PC-3 (cell line): Measurements from ENCODE around the gene KCNIP4. TPM values are rescaled to one million over a fixed set of nuclear protein-coding genes. Genes with fewer than 3 reads are reported as not detected.

Experiments
- ATAC-seq: fragments of 200-7000 bp; cut with Tn5 transposase; 2 replicates; pipeline ENCODE4 v1.9.1; 2020; ENCODE audit warnings: mild to moderate bottlenecking, moderate library complexity
- BruUV-seq: library from RNA; stranded (reverse); fragments of 400-500 nt; replicated peaks from 2 replicates; lab custom pipeline; 2021; lab: Mats Ljungman, UMichigan
- CTCF ChIA-PET: fragments of 300-600 bp; sonication (Branson Sonifier 250); formaldehyde crosslinking; loops from one replicate; lab custom pipeline; 2022; ENCODE audit warnings: antibody characterized with exemption; lab: Charles Lee
- POLR2A ChIA-PET: fragments of 300-600 bp; sonication (Branson Sonifier 250); formaldehyde crosslinking; loops from one replicate; lab custom pipeline; 2022; ENCODE audit warnings: antibody characterized with exemption; ENCODE audit not compliant: unreplicated experiment; lab: Charles Lee
- DNase-seq: peaks from one replicate; pipeline ENCODE4 v3.0.0-alpha.2; 2015
- H2AFZ ChIP-seq: fragments of 300-600 bp; sonication (generic); 2 replicates; pipeline ENCODE4 v1.6.0; 2016; ENCODE audit warnings: antibody characterized with exemption, low read length
- H3F3A ChIP-seq: fragments of 300-600 bp; sonication (generic); one replicate; pipeline ENCODE4 v1.6.0; 2017; ENCODE audit warnings: antibody characterized with exemption, low read length, control low read depth, mild to moderate bottlenecking; ENCODE audit not compliant: unreplicated experiment
- H3K27ac ChIP-seq: fragments of 300-600 bp; sonication (generic); 2 replicates; pipeline ENCODE4 v1.5.1; 2016; ENCODE audit warnings: mild to moderate bottlenecking, low read length
- H3K27me3 ChIP-seq: fragments of 300-600 bp; sonication (generic); 2 replicates; pipeline ENCODE4 v1.6.1; 2016; ENCODE audit warnings: low read length, mixed read lengths
- H3K36me3 ChIP-seq: fragments of 300-600 bp; sonication (generic); 2 replicates; pipeline ENCODE4 v1.6.1; 2016; ENCODE audit warnings: low read depth, mixed run types, low read length, mixed read lengths
- H3K4me1 ChIP-seq: fragments of 300-600 bp; sonication (generic); 2 replicates; pipeline ENCODE4 v1.5.1; 2016; ENCODE audit warnings: low read length; ENCODE audit not compliant: insufficient read depth
- H3K4me2 ChIP-seq: fragments of 300-600 bp; sonication (generic); 2 replicates; pipeline ENCODE4 v1.6.0; 2016; ENCODE audit warnings: low read length
- H3K4me3 ChIP-seq: fragments of 300-600 bp; sonication (generic); 2 replicates; pipeline ENCODE4 v1.5.1; 2016; ENCODE audit warnings: mild to moderate bottlenecking, low read length, mixed read lengths
- H3K79me2 ChIP-seq: fragments of 300-600 bp; sonication (generic); 2 replicates; pipeline ENCODE4 v1.6.1; 2017; ENCODE audit warnings: low read length, mixed read lengths
- H3K9ac ChIP-seq: fragments of 300-600 bp; sonication (generic); 2 replicates; pipeline ENCODE4 v1.6.0; 2016; ENCODE audit warnings: mild to moderate bottlenecking, low read length
- H3K9me2 ChIP-seq: fragments of 300-600 bp; sonication (generic); replicated peaks from 2 replicates; pipeline ENCODE4 v1.6.1; 2016; ENCODE audit warnings: mixed run types, low read length, mixed read lengths
- H3K9me3 ChIP-seq: fragments of 300-600 bp; sonication (generic); 2 replicates; pipeline ENCODE4 v1.6.1; 2016; ENCODE audit warnings: low read length, mixed read lengths
- H4K20me1 ChIP-seq: fragments of 300-600 bp; sonication (generic); 2 replicates; pipeline ENCODE4 v1.6.1; 2016; ENCODE audit warnings: low read length, mixed read lengths
- CTCF ChIP-seq: fragments of 300-600 bp; sonication (generic); conservative IDR thresholded peaks from 2 replicates; pipeline ENCODE4 v1.5.1; 2017; ENCODE audit warnings: antibody characterized with exemption, low read depth, mild to moderate bottlenecking, low read length
- EZH2 ChIP-seq: fragments of 300-600 bp; sonication (generic); IDR thresholded peaks from one replicate; pipeline ENCODE4 v1.6.1; 2017; ENCODE audit warnings: antibody characterized with exemption, mild to moderate bottlenecking, low read length; ENCODE audit not compliant: unreplicated experiment
- EZH2phosphoT487 ChIP-seq: fragments of 300-600 bp; sonication (generic); IDR thresholded peaks from 2 replicates; pipeline ENCODE4 v1.6.1; 2018; ENCODE audit warnings: mild to moderate bottlenecking, antibody characterized with exemption, low read length, borderline replicate concordance
- intact Hi-C: fragments of 100-400 bp; cut with micrococcal nuclease; formaldehyde crosslinking; loops from 2 replicates; pipeline ENCODE4 v1.9.0; 2023
- total RNA-seq: library from RNA; depleted of rRNA; stranded (reverse); fragments of >200 nt; gene quantifications from 2 replicates; pipeline ENCODE4 v1.2.3, GENCODE V29; 2014

KCNIP4 gene
- total RNA-seq, 1 experiment from 2014 or later = not detected

- no peak overlapping the region for H3K9ac ChIP-seq
- no peak for DNase-seq
- no peak overlapping the region for H3K4me2 ChIP-seq
- no peak overlapping the region for H3K27ac ChIP-seq
- H3K36me3 ChIP-seq = no peaks in the 10 kb centered on the region
- ChIA-PET POLR2A (no interaction called here), CTCF (interaction anchor here (0.6 kb wide), 1 partner anchor 143 kb away, joined by 7 read pairs; no protein-coding TSS in a partner anchor)
- H3K4me3 ChIP-seq = no peak overlapping the region
- H3K79me2 ChIP-seq = no peaks in the 10 kb centered on the region
- no peaks in the 10 kb centered on the region for H3K9me3 ChIP-seq
- no peak for TF ChIP-seq CTCF
- TF ChIP-seq EZH2phosphoT487 = no peak
- TF ChIP-seq EZH2 = no peak
- BruUV-seq = no TSS peak
- H3F3A ChIP-seq = no peaks in the 10 kb centered on the region
- no peak for ATAC-seq
- no peaks in the 10 kb centered on the region for H3K9me2 ChIP-seq
- peaks cover 43% of the 10 kb centered on the region for H3K27me3 ChIP-seq
- H3K4me1 ChIP-seq = no peaks in the 10 kb centered on the region
- H2AFZ ChIP-seq = no peak overlapping the region
- no peaks in the 10 kb centered on the region for H4K20me1 ChIP-seq
- intact Hi-C loops = no loop called here
Measured at GRCh38 chr4:20916106-20916505, 1032.5 kb downstream of the KCNIP4 start.

- Histone ChIP-seq H3K4me3 (no peak overlapping the region), H4K20me1 (no peaks in the 10 kb centered on the region), H3K27me3 (peaks cover 68% of the 10 kb centered on the region), H3K4me1 (no peaks in the 10 kb centered on the region), H3K9me2 (no peaks in the 10 kb centered on the region), H3K4me2 (no peak overlapping the region), H3K79me2 (no peaks in the 10 kb centered on the region), H2AFZ (no peak overlapping the region), H3K9me3 (no peaks in the 10 kb centered on the region), H3K27ac (no peak overlapping the region), H3K36me3 (no peaks in the 10 kb centered on the region), H3K9ac (no peak overlapping the region), H3F3A (no peaks in the 10 kb centered on the region)
- ChIA-PET CTCF (no interaction called here), POLR2A (no interaction called here)
- no peak for DNase-seq
- no peak for ATAC-seq
- TF ChIP-seq EZH2 (no peak), CTCF (no peak), EZH2phosphoT487 (no peak)
- intact Hi-C loops = no loop called here
- BruUV-seq = no TSS peak
Measured at GRCh38 chr4:20904966-20905365, 1043.6 kb downstream of the KCNIP4 start.

- Histone ChIP-seq H3K9me3 (no peaks in the 10 kb centered on the region), H2AFZ (no peak overlapping the region), H3K79me2 (no peaks in the 10 kb centered on the region), H3K27ac (no peak overlapping the region), H3F3A (no peaks in the 10 kb centered on the region), H3K4me3 (no peak overlapping the region), H3K9ac (no peak overlapping the region), H4K20me1 (no peaks in the 10 kb centered on the region), H3K27me3 (peaks cover 57% of the 10 kb centered on the region), H3K4me2 (no peak overlapping the region), H3K4me1 (no peaks in the 10 kb centered on the region), H3K9me2 (no peaks in the 10 kb centered on the region), H3K36me3 (no peaks in the 10 kb centered on the region)
- ATAC-seq (no peak), DNase-seq (no peak)
- POLR2A ChIA-PET = no interaction called here
- intact Hi-C loops = no loop called here
- CTCF ChIA-PET = no interaction called here
- no TSS peak for BruUV-seq
- TF ChIP-seq EZH2 = no peak
- no peak for TF ChIP-seq EZH2phosphoT487
- TF ChIP-seq CTCF = no peak
Measured at GRCh38 chr4:20901851-20902250, 1046.7 kb downstream of the KCNIP4 start.
